Hematopoietic multipotent progenitor cell treated with erythropoietin and hydrocortisone succinate and interleukin-3 and kit ligand, for 4 days (in vitro differentiated cells): ENCODE measurements around the gene ZSCAN16.
A peak's percentile ranks its signal among the peaks of the same experiment; 100 is the strongest.
"Not testable (repeated sequence)": the region's sequence is repeated elsewhere in the genome, so short reads cannot be mapped to it uniquely, and the experiment has no call there.

Source experiments
- DNase-seq: peaks from one replicate; pipeline ENCODE4 v3.0.0-alpha.2; 2015

The ZSCAN16 gene

GRCh38 chr6:28124350-28124970 is at the start of gene ZSCAN16:
Gene ZSCAN16, plus strand, starts transcription at chr6:28124609. Its CDS starts 835 bp downstream, at chr6:28125444.
- peak; percentile 95 for DNase-seq

GRCh38 chr6:28078050-28078449 is 46.4 kb upstream of the ZSCAN16 start:
- DNase-seq: no peak

- DNase-seq: no peak
Measured at GRCh38 chr6:28078836-28079235, 45.6 kb upstream of the ZSCAN16 start.

- DNase-seq: not testable (repeated sequence)
Measured at GRCh38 chr6:28080381-28080630, 44.1 kb upstream of the ZSCAN16 start, which contains the start of gene ZNF165. Gene ZNF165, plus strand, starts transcription at chr6:28080568. Its CDS starts 4,913 bp downstream, at chr6:28085481.

GRCh38 chr6:28080631-28081485 is 43.6 kb upstream of the ZSCAN16 start:
- DNase-seq: peak; percentile 98

GRCh38 chr6:28081486-28081751 is 43.0 kb upstream of the ZSCAN16 start:
- DNase-seq: peak; percentile 62

- no peak for DNase-seq
Measured at GRCh38 chr6:28082939-28083338, 41.5 kb upstream of the ZSCAN16 start.

- DNase-seq: no peak
Measured at GRCh38 chr6:28089054-28089453, 35.4 kb upstream of the ZSCAN16 start.

GRCh38 chr6:28090917-28091586 is 33.4 kb upstream of the ZSCAN16 start:
- peak; percentile 48 for DNase-seq

GRCh38 chr6:28102222-28102621 is 22.2 kb upstream of the ZSCAN16 start:
- not testable (repeated sequence) for DNase-seq

GRCh38 chr6:28102699-28103098 is 21.7 kb upstream of the ZSCAN16 start:
- not testable (repeated sequence) for DNase-seq

GRCh38 chr6:28104392-28105244 is 19.8 kb upstream of the ZSCAN16 start:
- DNase-seq: peak; percentile 95

GRCh38 chr6:28105245-28105639 is 19.2 kb upstream of the ZSCAN16 start:
- DNase-seq: peak; percentile 62

- no peak for DNase-seq
Measured at GRCh38 chr6:28107506-28107905, 16.9 kb upstream of the ZSCAN16 start.

- DNase-seq: no peak
Measured at GRCh38 chr6:28111964-28112363, 12.4 kb upstream of the ZSCAN16 start.

- no peak for DNase-seq
Measured at GRCh38 chr6:28115799-28116198, 8.6 kb upstream of the ZSCAN16 start.

- DNase-seq: peak; percentile 46
Measured at GRCh38 chr6:28117386-28118050, 6.9 kb upstream of the ZSCAN16 start.

GRCh38 chr6:28118217-28118616 is 6.2 kb upstream of the ZSCAN16 start:
- DNase-seq: no peak

- DNase-seq: no peak
Measured at GRCh38 chr6:28121876-28122275, 2.5 kb upstream of the ZSCAN16 start.

- DNase-seq: peak; percentile 82
Measured at GRCh38 chr6:28122283-28122682, 2.1 kb upstream of the ZSCAN16 start.

GRCh38 chr6:28124971-28125353 is 553 bp downstream of the ZSCAN16 start:
- DNase-seq: peak; percentile 31

- no peak for DNase-seq
Measured at GRCh38 chr6:28125401-28125800, 992 bp downstream of the ZSCAN16 start.

GRCh38 chr6:28134015-28134414 is 9.6 kb downstream of the ZSCAN16 start:
- DNase-seq: peak; percentile 83
